ENCODE data around the gene ATG2A. TPM values are rescaled to one million over a fixed set of nuclear protein-coding genes. Genes with fewer than 3 reads are reported as not detected.
"Not testable (repeated sequence)": the region's sequence is repeated elsewhere in the genome, so short reads cannot be mapped to it uniquely, and the experiment has no call there.

ATG2A gene
- total and polyA plus RNA-seq, 7 experiments from 2014 or later, result 3.4 to 105 (median 33.5) TPM

DNA sequence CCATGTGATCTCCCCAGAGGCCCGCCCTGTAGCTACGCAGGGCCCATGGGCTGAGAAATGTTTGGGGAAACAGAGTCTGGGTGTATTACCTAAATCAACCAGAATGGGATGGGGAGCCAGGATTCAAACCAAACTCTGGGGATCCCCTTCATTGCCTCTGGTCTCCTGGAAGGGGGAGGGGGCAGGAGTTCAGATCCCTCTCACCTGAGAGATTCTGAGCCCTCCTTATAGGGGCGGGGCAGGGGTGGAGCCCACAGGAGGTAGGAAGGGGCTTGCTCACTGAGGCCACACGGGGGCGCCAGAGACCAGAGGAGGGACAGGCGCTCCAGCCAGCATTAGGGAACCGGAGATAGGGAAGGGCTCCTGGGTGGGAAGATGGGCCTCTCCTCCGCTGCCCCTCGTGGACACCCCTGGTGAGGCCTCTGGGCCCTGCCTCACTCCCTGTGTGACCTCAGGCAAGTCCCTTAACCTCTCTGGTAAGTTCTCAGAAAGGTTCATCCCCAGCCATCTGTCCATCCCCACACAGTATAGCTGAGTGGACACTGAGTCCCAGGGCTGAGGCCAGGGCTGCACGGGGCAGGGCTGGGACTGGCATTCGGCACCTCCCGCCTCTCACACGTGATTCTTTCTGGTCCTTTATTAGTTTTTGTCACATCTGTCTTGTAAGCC, 69.9 kb downstream of the ATG2A start:
- H3K36me3 ChIP-seq (ENCODE audit: control insufficient read depth in 2 of 3, insufficient read depth in 3 of 3, low read length in 3 of 3), result no peaks in the 10 kb centered on the region
- ATAC-seq (peak; percentile 78), DNase-seq (peak; percentile 79 to 96 (median 89))
- Mint-ChIP-seq H3K4me3 (peak overlapping the region in 7 of 10 donors; percentile 14 to 55 (median 38)), H3K27me3 (no peaks in the 10 kb centered on the region), H3K4me1 (peaks cover 40 to 68% (median 58%) of the 10 kb centered on the region in 7 donors), H3K9me3 (peaks cover 0 to 2% (median 0%) of the 10 kb centered on the region in 11 donors), H3K36me3 (peaks cover 0 to 2% (median 0%) of the 10 kb centered on the region in 5 donors), H3K27ac (peak overlapping the region; percentile 21 to 83 (median 72))
- intact Hi-C loops (cut with micrococcal nuclease), result loop anchor here (1.0 to 10.0 kb wide), 12 partner anchors 12 to 334 kb away; partner anchors contain the start of genes EHD1 (in 2 of the 2), ARL2 (in 1 of the 2), ATG2A (in 1 of the 2) and CAPN1 (in 1 of the 2)
- H3K4me1 ChIP-seq (ENCODE audit: control insufficient read depth in 2 of 2, insufficient read depth in 2 of 2, low read length in 2 of 2), result peaks cover 41 to 59% of the 10 kb centered on the region in 2 donors
- POLR2A ChIA-PET, result interaction anchor here (0.7 to 29.3 kb wide), 9 partner anchors 17 to 274 kb away, joined by 3 to 1324 read pairs (median 5); partner anchors contain the start of genes EHD1, FAU, MRPL49 and RASGRP2
- no peaks in the 10 kb centered on the region for H3K9me3 ChIP-seq (ENCODE audit: control insufficient read depth in 2 of 3, low read length in 3 of 3)
- H3K27me3 ChIP-seq (ENCODE audit: control insufficient read depth in 2 of 2, insufficient read depth in 2 of 2, low read length in 2 of 2), result no peaks in the 10 kb centered on the region
- CTCF ChIA-PET, result interaction anchor here (0.6 to 29.8 kb wide), 14 partner anchors 11 to 469 kb away, joined by 3 to 945 read pairs (median 4); partner anchors contain the start of gene EHD1
- H3K27ac ChIP-seq (ENCODE audit: low read depth, low read length), result no peak overlapping the region
- H3K4me3 ChIP-seq (ENCODE audit: low read length), result no peak overlapping the region

DNA sequence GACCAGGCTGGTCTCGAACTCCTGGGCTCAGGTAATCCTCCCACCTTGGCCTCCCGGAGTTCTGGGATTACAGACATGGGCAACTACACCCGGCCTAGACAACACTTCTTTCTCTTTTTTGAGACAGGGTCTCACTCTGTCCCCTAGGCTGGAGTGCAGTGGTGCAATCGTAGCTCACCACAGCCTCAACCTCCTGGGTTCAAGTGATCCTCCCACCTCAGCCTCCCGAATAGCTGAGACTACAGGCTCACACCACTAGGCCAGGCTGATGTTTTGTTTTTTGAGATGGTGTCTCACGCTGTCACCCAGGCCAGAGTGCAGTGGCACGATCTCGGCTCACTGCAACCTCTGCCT, 71.3 kb downstream of the ATG2A start:
- not testable (repeated sequence) for ATAC-seq; H3K27me3 ChIP-seq (ENCODE audit: control insufficient read depth in 2 of 2, insufficient read depth in 2 of 2, low read length in 2 of 2); H3K9me3 ChIP-seq (ENCODE audit: control insufficient read depth in 2 of 3, low read length in 3 of 3); H3K36me3 Mint-ChIP-seq; H3K9me3 Mint-ChIP-seq; DNase-seq; H3K4me3 ChIP-seq (ENCODE audit: low read length); H3K36me3 ChIP-seq (ENCODE audit: control insufficient read depth in 2 of 3, insufficient read depth in 3 of 3, low read length in 3 of 3); H3K27ac ChIP-seq (ENCODE audit: low read depth, low read length); H3K27me3 Mint-ChIP-seq
- ChIA-PET POLR2A (interaction anchor here (0.7 to 29.3 kb wide), 9 partner anchors 18 to 272 kb away, joined by 3 to 1324 read pairs (median 5); partner anchors contain the start of genes EHD1, RASGRP2 and ZNHIT2), CTCF (interaction anchor here (0.9 to 29.8 kb wide), 6 partner anchors 18 to 157 kb away, joined by 3 to 945 read pairs (median 6); partner anchors contain the start of gene EHD1)
- H3K4me3 Mint-ChIP-seq, result peak overlapping the region in 8 of 10 donors; percentile 32 to 87 (median 77)
- intact Hi-C loops (cut with micrococcal nuclease), result loop anchor here (2.0 to 10.0 kb wide), 5 partner anchors 35 to 335 kb away; partner anchors contain the start of genes CAPN1 (in 1 of the 2), CDCA5 (in 1 of the 2), MEN1 (in 1 of the 2) and TM7SF2 (in 1 of the 2)
- H3K4me1 ChIP-seq (ENCODE audit: control insufficient read depth in 2 of 2, insufficient read depth in 2 of 2, low read length in 2 of 2), result peaks cover 27 to 45% of the 10 kb centered on the region in 2 donors
- peaks cover 32 to 54% (median 44%) of the 10 kb centered on the region in 7 donors for H3K4me1 Mint-ChIP-seq
- H3K27ac Mint-ChIP-seq, result peak overlapping the region in 6 of 9 donors; percentile 28 to 87 (median 74)

DNA sequence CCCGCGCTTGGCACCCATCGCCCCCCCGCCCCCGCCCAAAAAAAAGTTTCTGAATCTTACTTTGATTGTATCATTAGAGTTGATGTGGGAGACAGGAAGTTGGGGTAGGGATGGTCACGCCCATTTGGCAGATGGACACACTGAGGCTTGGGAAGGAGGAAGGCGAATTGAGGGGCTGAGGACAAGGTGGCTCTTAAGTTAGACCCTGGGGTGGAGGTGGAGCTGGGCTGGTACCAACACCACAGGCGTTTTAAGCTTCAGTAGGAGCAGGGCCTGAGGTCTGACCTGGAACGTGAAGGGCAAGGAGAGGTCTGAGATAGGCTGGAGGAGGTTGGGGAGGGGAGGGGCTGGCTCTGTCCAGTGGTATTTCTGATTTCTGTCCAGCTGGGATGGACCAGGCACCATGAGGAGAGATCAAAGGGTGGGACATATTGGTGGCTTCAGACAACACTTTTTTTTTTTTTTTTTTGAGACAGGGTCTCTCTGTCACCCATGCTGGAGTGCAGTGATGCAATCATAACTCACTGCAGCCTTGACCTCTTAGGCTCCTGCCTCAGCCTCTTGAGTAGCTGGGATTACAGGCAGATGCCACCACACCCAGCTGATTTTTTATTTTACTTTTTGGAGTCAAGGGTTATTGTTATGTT, 71.8 kb downstream of the ATG2A start:
- POLR2A ChIA-PET, result interaction anchor here (0.7 to 29.3 kb wide), 11 partner anchors 18 to 290 kb away, joined by 3 to 1324 read pairs (median 4); partner anchors contain the start of genes EHD1, FAU, MRPL49 and RASGRP2
- H3K4me1 Mint-ChIP-seq, result peaks cover 31 to 51% (median 41%) of the 10 kb centered on the region in 7 donors

More for the DNA sequence above, 71.8 kb downstream of the ATG2A start:
- Mint-ChIP-seq H3K36me3 (no peaks in the 10 kb centered on the region), H3K9me3 (peaks cover 0 to 2% (median 0%) of the 10 kb centered on the region in 11 donors), H3K27ac (peak overlapping the region; percentile 42 to 87 (median 80)), H3K27me3 (no peaks in the 10 kb centered on the region), H3K4me3 (peak overlapping the region; percentile 41 to 87 (median 77))
- peaks cover 27 to 44% of the 10 kb centered on the region in 2 donors for H3K4me1 ChIP-seq (ENCODE audit: control insufficient read depth in 2 of 2, insufficient read depth in 2 of 2, low read length in 2 of 2)
- DNase-seq (no peak), ATAC-seq (no peak)
- CTCF ChIA-PET, result interaction anchor here (0.6 to 29.8 kb wide), 6 partner anchors 11 to 417 kb away, joined by 3 to 945 read pairs (median 5); partner anchors contain the start of genes EHD1 and POLA2
- no peaks in the 10 kb centered on the region for H3K27me3 ChIP-seq (ENCODE audit: control insufficient read depth in 2 of 2, insufficient read depth in 2 of 2, low read length in 2 of 2)
- intact Hi-C loops (cut with micrococcal nuclease), result loop anchor here in 1 of 2 donors (2.0 to 10.0 kb wide), 3 partner anchors 34 to 240 kb away; partner anchors contain the start of genes CDCA5, MEN1 and ZFPL1
- no peaks in the 10 kb centered on the region for H3K9me3 ChIP-seq (ENCODE audit: control insufficient read depth in 2 of 3, low read length in 3 of 3)
- H3K4me3 ChIP-seq (ENCODE audit: low read length), result peak overlapping the region; percentile 50
- peaks cover 0 to 4% (median 0%) of the 10 kb centered on the region in 3 experiments for H3K36me3 ChIP-seq (ENCODE audit: control insufficient read depth in 2 of 3, insufficient read depth in 3 of 3, low read length in 3 of 3)
- peak overlapping the region; percentile 70 for H3K27ac ChIP-seq (ENCODE audit: low read depth, low read length)

Small RNA genes lying within 50 kb of the gene (microRNA-seq; reads per million reads assigned to microRNA genes)
- not detected for gene MIR6749 (ENCODE audit: borderline microRNAs expressed)
- not detected for gene MIR6750 (ENCODE audit: borderline microRNAs expressed)

Other genes with a start within 250 kb of the ATG2A start
- under 1 TPM in 3 of 5 experiments, not detected in 2; 0.07 to 0.71 (median 0.27) TPM for gene NRXN2, start 194.0 kb downstream of the ATG2A start, total RNA-seq
- not detected for gene NRXN2, start 194.0 kb downstream of the ATG2A start, polyA plus RNA-seq
- 100 to 1,000 TPM; 211 to 697 (median 654) TPM for gene RASGRP2, start 173.1 kb downstream of the ATG2A start, total RNA-seq
- gene RASGRP2, start 173.1 kb downstream of the ATG2A start, polyA plus RNA-seq, result 100 to 1,000 TPM; 197 to 312 TPM
- gene PYGM, start 157.2 kb downstream of the ATG2A start, total RNA-seq, result 10 to 100 TPM in 4 of 5 experiments, 1 to 10 TPM in 1; 8.0 to 16.2 (median 13.9) TPM
- gene PYGM, start 157.2 kb downstream of the ATG2A start, polyA plus RNA-seq, result under 1 TPM; 0.26 to 0.64 TPM
- gene SF1, start 138.7 kb downstream of the ATG2A start, total RNA-seq, result 1,000 to 10,000 TPM in 2 of 5 experiments, 100 to 1,000 TPM in 3; 462 to 1,612 (median 904) TPM
- gene SF1, start 138.7 kb downstream of the ATG2A start, polyA plus RNA-seq, result 100 to 1,000 TPM; 101 to 155 TPM
- gene MAP4K2, start 114.0 kb downstream of the ATG2A start, total RNA-seq, result 100 to 1,000 TPM in 2 of 5 experiments, 10 to 100 TPM in 3; 75.2 to 130 (median 84.3) TPM
- 10 to 100 TPM; 40.7 to 63.0 TPM for gene MAP4K2, start 114.0 kb downstream of the ATG2A start, polyA plus RNA-seq
- gene MEN1, start 106.7 kb downstream of the ATG2A start, total RNA-seq, result 10 to 100 TPM; 25.7 to 46.4 (median 38.0) TPM
- 10 to 100 TPM; 33.8 to 54.9 TPM for gene MEN1, start 106.7 kb downstream of the ATG2A start, polyA plus RNA-seq
- 1 to 10 TPM in 4 of 5 experiments, under 1 TPM in 1; 0.22 to 9.2 (median 8.1) TPM for gene CDC42BPG, start 72.6 kb downstream of the ATG2A start, total RNA-seq
- gene CDC42BPG, start 72.6 kb downstream of the ATG2A start, polyA plus RNA-seq, result under 1 TPM; 0.27 to 0.47 TPM
- gene EHD1, start 38.6 kb downstream of the ATG2A start, total RNA-seq, result 100 to 1,000 TPM; 124 to 263 (median 208) TPM
- 100 to 1,000 TPM; 102 to 141 TPM for gene EHD1, start 38.6 kb downstream of the ATG2A start, polyA plus RNA-seq
- 10 to 100 TPM; 11.9 to 19.1 (median 18.8) TPM for gene PPP2R5B, start 7.5 kb upstream of the ATG2A start, total RNA-seq
- gene PPP2R5B, start 7.5 kb upstream of the ATG2A start, polyA plus RNA-seq, result 1 to 10 TPM; 4.5 to 7.5 TPM
- under 1 TPM in 1 of 5 experiments, not detected in 4; 0.48 TPM for gene GPHA2, start 18.7 kb upstream of the ATG2A start, total RNA-seq
- not detected for gene GPHA2, start 18.7 kb upstream of the ATG2A start, polyA plus RNA-seq
- gene MAJIN, start 54.9 kb upstream of the ATG2A start, total RNA-seq, result 1 to 10 TPM in 1 of 5 experiments, under 1 TPM in 3, not detected in 1; 0.48 to 1.1 (median 0.85) TPM
- gene MAJIN, start 54.9 kb upstream of the ATG2A start, polyA plus RNA-seq, result 1 to 10 TPM in 1 of 2 donors, not detected in 1; 1.2 TPM
- gene BATF2, start 79.8 kb upstream of the ATG2A start, total RNA-seq, result under 1 TPM in 1 of 5 experiments, not detected in 4; 0.39 TPM
- not detected for gene BATF2, start 79.8 kb upstream of the ATG2A start, polyA plus RNA-seq
- 10 to 100 TPM; 22.6 to 60.8 (median 32.2) TPM for gene ARL2, start 97.0 kb upstream of the ATG2A start, total RNA-seq
- 10 to 100 TPM; 90.0 to 96.1 TPM for gene ARL2, start 97.0 kb upstream of the ATG2A start, polyA plus RNA-seq
- 10 to 100 TPM; 13.1 to 29.0 (median 21.7) TPM for gene SNX15, start 110.2 kb upstream of the ATG2A start, total RNA-seq
- gene SNX15, start 110.2 kb upstream of the ATG2A start, polyA plus RNA-seq, result 10 to 100 TPM; 13.7 to 15.7 TPM
- gene SAC3D1, start 124.0 kb upstream of the ATG2A start, total RNA-seq, result 10 to 100 TPM in 1 of 5 experiments, 1 to 10 TPM in 4; 2.7 to 18.2 (median 8.6) TPM
- 10 to 100 TPM; 11.5 to 17.2 TPM for gene SAC3D1, start 124.0 kb upstream of the ATG2A start, polyA plus RNA-seq
- 10 to 100 TPM; 12.2 to 23.4 (median 18.8) TPM for gene NAALADL1, start 141.3 kb upstream of the ATG2A start, total RNA-seq
- gene NAALADL1, start 141.3 kb upstream of the ATG2A start, polyA plus RNA-seq, result 10 to 100 TPM; 18.6 to 25.3 TPM
- 10 to 100 TPM in 1 of 5 experiments, 1 to 10 TPM in 1, under 1 TPM in 3; 0.56 to 68.1 (median 0.81) TPM for gene CDCA5, start 166.8 kb upstream of the ATG2A start, total RNA-seq
- under 1 TPM; 0.31 to 0.47 TPM for gene CDCA5, start 166.8 kb upstream of the ATG2A start, polyA plus RNA-seq
- gene ZFPL1, start 167.0 kb upstream of the ATG2A start, total RNA-seq, result 10 to 100 TPM; 29.9 to 53.0 (median 49.3) TPM
- 10 to 100 TPM; 24.2 to 30.9 TPM for gene ZFPL1, start 167.0 kb upstream of the ATG2A start, polyA plus RNA-seq
- 100 to 1,000 TPM; 159 to 269 (median 256) TPM for gene VPS51, start 179.0 kb upstream of the ATG2A start, total RNA-seq
- 100 to 1,000 TPM; 106 to 130 TPM for gene VPS51, start 179.0 kb upstream of the ATG2A start, polyA plus RNA-seq
- 10 to 100 TPM; 21.6 to 37.8 (median 30.8) TPM for gene TM7SF2, start 194.7 kb upstream of the ATG2A start, total RNA-seq
- 10 to 100 TPM; 15.0 to 21.1 TPM for gene TM7SF2, start 194.7 kb upstream of the ATG2A start, polyA plus RNA-seq
- 10 to 100 TPM in 4 of 5 experiments, 1 to 10 TPM in 1; 9.9 to 18.2 (median 11.3) TPM for gene ZNHIT2, start 200.5 kb upstream of the ATG2A start, total RNA-seq
- 10 to 100 TPM; 29.9 to 35.6 TPM for gene ZNHIT2, start 200.5 kb upstream of the ATG2A start, polyA plus RNA-seq
- gene FAU, start 204.9 kb upstream of the ATG2A start, total RNA-seq, result 1,000 to 10,000 TPM; 1,053 to 1,849 (median 1,722) TPM
- 1,000 to 10,000 TPM; 1,055 to 1,372 TPM for gene FAU, start 204.9 kb upstream of the ATG2A start, polyA plus RNA-seq
- 10 to 100 TPM; 38.1 to 65.5 (median 51.9) TPM for gene MRPL49, start 205.1 kb upstream of the ATG2A start, total RNA-seq
- gene MRPL49, start 205.1 kb upstream of the ATG2A start, polyA plus RNA-seq, result 100 to 1,000 TPM in 1 of 2 donors, 10 to 100 TPM in 1; 93.7 to 102 TPM
- 10 to 100 TPM; 61.0 to 84.6 (median 67.9) TPM for gene SYVN1, start 217.3 kb upstream of the ATG2A start, total RNA-seq
- 10 to 100 TPM in 1 of 2 donors, 1 to 10 TPM in 1; 8.6 to 15.0 TPM for gene SYVN1, start 217.3 kb upstream of the ATG2A start, polyA plus RNA-seq

Data from naive thymus-derived CD4-positive, alpha-beta T cell (primary cell).